Ishikawa (cell line): ENCODE results near the gene BLZF1.

Experiments
- CEBPB ChIP-seq: IDR thresholded peaks from 2 replicates; pipeline ENCODE4 v1.6.1; 2012
- CREB1 ChIP-seq: IDR thresholded peaks from 2 replicates; pipeline ENCODE4 v1.6.1; 2012; ENCODE audit warnings: low read depth
- EP300 ChIP-seq: IDR thresholded peaks from 2 replicates; pipeline ENCODE4 v1.6.1; 2012; ENCODE audit warnings: borderline replicate concordance
- FOXM1 ChIP-seq: IDR thresholded peaks from 2 replicates; pipeline ENCODE4 v1.6.1; 2012; ENCODE audit warnings: low read depth, borderline replicate concordance
- TAF1 ChIP-seq: IDR thresholded peaks from 2 replicates; pipeline ENCODE4 v1.6.1; 2012; ENCODE audit warnings: low read depth, mild to moderate bottlenecking
- TEAD4 ChIP-seq: IDR thresholded peaks from 2 replicates; pipeline ENCODE4 v1.6.1; 2012
- YY1 ChIP-seq: IDR thresholded peaks from 2 replicates; pipeline ENCODE4 v1.6.1; 2012; ENCODE audit warnings: low read depth
- ZBTB7A ChIP-seq: IDR thresholded peaks from 2 replicates; pipeline ENCODE4 v1.6.1; 2012; ENCODE audit warnings: low read depth
- TF ChIP-seq, protein P1 (sequence below): IDR thresholded peaks from 2 replicates; pipeline ENCODE4 v1.6.1; 2012; ENCODE audit warnings: low read depth, mild to moderate bottlenecking
- TF ChIP-seq, protein P2 (sequence below): IDR thresholded peaks from 2 replicates; pipeline ENCODE4 v1.6.1; 2012

Gene BLZF1

DNA sequence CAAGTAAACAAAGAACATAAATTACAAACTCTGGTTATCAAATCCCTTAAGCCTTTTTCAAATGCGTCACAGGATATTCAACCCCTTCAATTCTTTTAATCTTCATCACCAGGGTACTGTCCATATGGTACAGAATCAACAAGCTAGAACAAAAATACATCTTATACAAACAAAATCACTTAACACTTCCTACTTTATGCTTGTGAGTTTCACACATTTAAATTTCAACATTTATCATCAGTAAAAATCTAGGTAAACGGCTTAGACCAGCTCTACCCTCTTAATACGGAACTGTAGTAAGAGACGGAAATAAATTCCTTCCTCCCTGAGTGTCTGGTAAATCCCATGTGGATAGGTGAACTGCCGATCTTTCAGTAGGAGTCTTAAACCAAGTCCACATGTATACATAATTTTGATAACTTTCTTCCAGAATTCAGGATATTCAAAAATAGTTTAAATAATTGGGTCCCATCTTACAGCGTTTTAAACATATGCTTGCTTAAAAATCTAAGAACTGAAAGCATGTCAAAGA, 58.2 kb downstream of the BLZF1 start:
- no peak for TF ChIP-seq EP300
- TF ChIP-seq CREB1 = no peak
- no peak for TF ChIP-seq FOXM1
- no peak for TF ChIP-seq CEBPB
- TF ChIP-seq YY1 = no peak
- TF ChIP-seq, protein P1, sequence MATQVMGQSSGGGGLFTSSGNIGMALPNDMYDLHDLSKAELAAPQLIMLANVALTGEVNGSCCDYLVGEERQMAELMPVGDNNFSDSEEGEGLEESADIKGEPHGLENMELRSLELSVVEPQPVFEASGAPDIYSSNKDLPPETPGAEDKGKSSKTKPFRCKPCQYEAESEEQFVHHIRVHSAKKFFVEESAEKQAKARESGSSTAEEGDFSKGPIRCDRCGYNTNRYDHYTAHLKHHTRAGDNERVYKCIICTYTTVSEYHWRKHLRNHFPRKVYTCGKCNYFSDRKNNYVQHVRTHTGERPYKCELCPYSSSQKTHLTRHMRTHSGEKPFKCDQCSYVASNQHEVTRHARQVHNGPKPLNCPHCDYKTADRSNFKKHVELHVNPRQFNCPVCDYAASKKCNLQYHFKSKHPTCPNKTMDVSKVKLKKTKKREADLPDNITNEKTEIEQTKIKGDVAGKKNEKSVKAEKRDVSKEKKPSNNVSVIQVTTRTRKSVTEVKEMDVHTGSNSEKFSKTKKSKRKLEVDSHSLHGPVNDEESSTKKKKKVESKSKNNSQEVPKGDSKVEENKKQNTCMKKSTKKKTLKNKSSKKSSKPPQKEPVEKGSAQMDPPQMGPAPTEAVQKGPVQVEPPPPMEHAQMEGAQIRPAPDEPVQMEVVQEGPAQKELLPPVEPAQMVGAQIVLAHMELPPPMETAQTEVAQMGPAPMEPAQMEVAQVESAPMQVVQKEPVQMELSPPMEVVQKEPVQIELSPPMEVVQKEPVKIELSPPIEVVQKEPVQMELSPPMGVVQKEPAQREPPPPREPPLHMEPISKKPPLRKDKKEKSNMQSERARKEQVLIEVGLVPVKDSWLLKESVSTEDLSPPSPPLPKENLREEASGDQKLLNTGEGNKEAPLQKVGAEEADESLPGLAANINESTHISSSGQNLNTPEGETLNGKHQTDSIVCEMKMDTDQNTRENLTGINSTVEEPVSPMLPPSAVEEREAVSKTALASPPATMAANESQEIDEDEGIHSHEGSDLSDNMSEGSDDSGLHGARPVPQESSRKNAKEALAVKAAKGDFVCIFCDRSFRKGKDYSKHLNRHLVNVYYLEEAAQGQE = no peak
- TF ChIP-seq TAF1 = no peak
- TF ChIP-seq, protein P2, sequence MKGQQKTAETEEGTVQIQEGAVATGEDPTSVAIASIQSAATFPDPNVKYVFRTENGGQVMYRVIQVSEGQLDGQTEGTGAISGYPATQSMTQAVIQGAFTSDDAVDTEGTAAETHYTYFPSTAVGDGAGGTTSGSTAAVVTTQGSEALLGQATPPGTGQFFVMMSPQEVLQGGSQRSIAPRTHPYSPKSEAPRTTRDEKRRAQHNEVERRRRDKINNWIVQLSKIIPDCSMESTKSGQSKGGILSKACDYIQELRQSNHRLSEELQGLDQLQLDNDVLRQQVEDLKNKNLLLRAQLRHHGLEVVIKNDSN = no peak
- TF ChIP-seq ZBTB7A = no peak

DNA sequence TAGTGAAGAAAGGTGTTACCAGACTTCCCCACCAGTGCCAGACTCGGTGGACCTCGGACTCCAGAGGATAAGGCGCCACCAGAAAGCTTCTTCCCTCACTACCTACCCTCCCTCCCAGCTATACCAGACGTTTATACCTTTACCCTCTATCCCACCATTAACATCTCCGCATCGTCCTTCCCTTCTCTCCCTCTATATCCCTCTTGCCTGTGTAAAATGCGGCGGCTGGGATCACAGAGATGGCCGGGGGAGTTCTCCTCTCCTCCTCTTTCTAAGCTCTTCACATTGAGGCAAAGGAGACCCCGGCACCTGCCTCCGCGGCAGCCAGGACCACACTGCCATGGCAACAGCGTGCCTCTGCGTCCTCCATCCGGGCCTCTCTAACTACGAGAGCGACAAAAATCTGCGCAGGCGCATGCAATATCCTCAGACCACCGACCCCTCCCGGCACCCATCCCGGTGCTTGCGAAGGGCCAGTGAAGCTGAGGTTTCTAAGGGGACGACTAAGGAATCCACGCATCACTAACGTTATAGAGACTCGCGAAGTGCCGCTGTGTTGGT, 59.2 kb downstream of the BLZF1 start, which contains the start of gene CCDC181:
Gene CCDC181 (minus strand): TSS at position 394 of the 561 bp plus-strand sequence. CDS start 2,547 bp downstream, outside the sequence.
- TF ChIP-seq, protein P1 = no peak
- TF ChIP-seq CREB1 (no peak), FOXM1 (no peak), TEAD4 (no peak)
